CD4-positive, alpha-beta T cell treated with Interleukin-10 for 1 hour (primary cell): ENCODE measurements around the gene RUFY2.
"Not testable (repeated sequence)": the region's sequence is repeated elsewhere in the genome, so short reads cannot be mapped to it uniquely, and the experiment has no call there.

Experiments used
- DNase-seq: peaks from one replicate; pipeline ENCODE4 v3.0.0-alpha.2; 2020

RUFY2 gene

GRCh38 chr10:68362590-68362989, 44.5 kb downstream of the RUFY2 start:
- no peak for DNase-seq

GRCh38 chr10:68359189-68359588, 47.9 kb downstream of the RUFY2 start:
- DNase-seq = no peak

- DNase-seq = no peak
These were observed 53.5 kb downstream of the RUFY2 start for GRCh38 chr10:68353537-68353936.

- peak; percentile 68 for DNase-seq
These were observed 58.8 kb downstream of the RUFY2 start for GRCh38 chr10:68348265-68348741.

- DNase-seq = no peak
These were observed 60.3 kb downstream of the RUFY2 start for GRCh38 chr10:68346774-68347173.

GRCh38 chr10:68345621-68346020, 61.5 kb downstream of the RUFY2 start:
- no peak for DNase-seq

GRCh38 chr10:68342909-68343516, 64.1 kb downstream of the RUFY2 start:
- no peak for DNase-seq

GRCh38 chr10:68340358-68341080, 66.6 kb downstream of the RUFY2 start:
- no peak for DNase-seq

- no peak for DNase-seq
These were observed 70.2 kb downstream of the RUFY2 start for GRCh38 chr10:68336754-68337351.

GRCh38 chr10:68334672-68335467, 72.2 kb downstream of the RUFY2 start:
- DNase-seq = no peak

GRCh38 chr10:68333440-68334431, 73.3 kb downstream of the RUFY2 start:
- DNase-seq = no peak

GRCh38 chr10:68333058-68333395, 74.0 kb downstream of the RUFY2 start:
- DNase-seq = no peak

- peak; percentile 70 for DNase-seq
These were observed 74.6 kb downstream of the RUFY2 start, which contains the start of gene PBLD for GRCh38 chr10:68332259-68333057. TSS of gene PBLD (minus strand) at chr10:68332928. CDS start at chr10:68306844, 26,084 bp downstream.

GRCh38 chr10:68331455-68332258, 75.4 kb downstream of the RUFY2 start, which contains the start of gene HNRNPH3:
TSS of gene HNRNPH3 (plus strand) at chr10:68332064. CDS start at chr10:68337222, 5,158 bp downstream.
- peak; percentile 98 for DNase-seq

GRCh38 chr10:68330852-68331454, 76.1 kb downstream of the RUFY2 start:
- DNase-seq = no peak

GRCh38 chr10:68329506-68329861, 77.6 kb downstream of the RUFY2 start:
- no peak for DNase-seq

GRCh38 chr10:68327889-68328786, 78.9 kb downstream of the RUFY2 start:
- no peak for DNase-seq

GRCh38 chr10:68324396-68324795, 82.7 kb downstream of the RUFY2 start:
- not testable (repeated sequence) for DNase-seq
